HEK293T (cell line): Measurements from ENCODE around the gene LRP8.
"Not testable (repeated sequence)": the region's sequence is repeated elsewhere in the genome, so short reads cannot be mapped to it uniquely, and the experiment has no call there.

Experiments used
- CTCF ChIA-PET: fragments of 350-600 bp; formaldehyde crosslinking; extraction: SDS; loops from one replicate; lab custom pipeline; 2021; ENCODE audit warnings: antibody characterized with exemption, inconsistent platforms; lab: Yijun Ruan, JAX
- POLR2A ChIA-PET: fragments of 350-600 bp; formaldehyde crosslinking; extraction: SDS; loops from one replicate; lab custom pipeline; 2020; ENCODE audit warnings: antibody characterized with exemption, inconsistent platforms; lab: Yijun Ruan, JAX
- DNase-seq: peaks from one replicate; pipeline ENCODE4 v3.0.0; 2012; ENCODE audit warnings: mixed read lengths; ENCODE audit errors: extremely low spot score
- ARNT ChIP-seq: fragments of 450-650 bp; IDR thresholded peaks from 2 replicates; pipeline ENCODE4 v1.6.1; 2017; ENCODE audit warnings: mild to moderate bottlenecking
- BHLHE40 ChIP-seq: fragments of 450-650 bp; IDR thresholded peaks from 2 replicates; pipeline ENCODE4 v1.6.1; 2016; ENCODE audit warnings: mild to moderate bottlenecking, moderate library complexity, borderline replicate concordance
- CTBP1 ChIP-seq: fragments of 450-650 bp; IDR thresholded peaks from 2 replicates; pipeline ENCODE4 v1.6.1; 2016; ENCODE audit warnings: borderline replicate concordance
- ELF4 ChIP-seq: fragments of 450-650 bp; IDR thresholded peaks from 2 replicates; pipeline ENCODE4 v1.6.1; 2017; ENCODE audit warnings: antibody characterized with exemption
- FOXA1 ChIP-seq: fragments of 450-650 bp; IDR thresholded peaks from 2 replicates; pipeline ENCODE4 v1.6.1; 2016; ENCODE audit warnings: mild to moderate bottlenecking
- FOXK2 ChIP-seq: fragments of 450-650 bp; IDR thresholded peaks from 2 replicates; pipeline ENCODE4 v1.6.1; 2016; ENCODE audit warnings: mild to moderate bottlenecking
- FOXM1 ChIP-seq: fragments of 450-650 bp; IDR thresholded peaks from 2 replicates; pipeline ENCODE4 v1.6.1; 2017; ENCODE audit warnings: mild to moderate bottlenecking, borderline replicate concordance
- HDGF ChIP-seq: fragments of 450-650 bp; IDR thresholded peaks from 2 replicates; pipeline ENCODE4 v1.6.1; 2017; ENCODE audit warnings: antibody characterized with exemption, borderline replicate concordance
- L3MBTL2 ChIP-seq: fragments of 450-650 bp; conservative IDR thresholded peaks from 2 replicates; pipeline ENCODE4 v1.6.1; 2016; ENCODE audit warnings: mild to moderate bottlenecking
- LEF1 ChIP-seq: fragments of 450-650 bp; IDR thresholded peaks from 2 replicates; pipeline ENCODE4 v1.6.1; 2017; ENCODE audit warnings: mild to moderate bottlenecking, borderline replicate concordance
- NFRKB ChIP-seq: fragments of 450-650 bp; IDR thresholded peaks from 2 replicates; pipeline ENCODE4 v1.6.1; 2016; ENCODE audit warnings: mild to moderate bottlenecking, moderate library complexity
- SP1 ChIP-seq: fragments of 450-650 bp; IDR thresholded peaks from 2 replicates; pipeline ENCODE4 v1.6.1; 2017
- SUZ12 ChIP-seq: fragments of 450-650 bp; IDR thresholded peaks from 2 replicates; pipeline ENCODE4 v1.6.1; 2016; ENCODE audit warnings: mild to moderate bottlenecking
- TARDBP ChIP-seq: fragments of 450-650 bp; IDR thresholded peaks from 2 replicates; pipeline ENCODE4 v1.6.1; 2016
- ZNF384 ChIP-seq: fragments of 450-650 bp; IDR thresholded peaks from 2 replicates; pipeline ENCODE4 v1.6.1; 2016
- TF ChIP-seq, protein P1 (sequence below): fragments of 450-650 bp; IDR thresholded peaks from 2 replicates; pipeline ENCODE4 v1.6.1; 2016

LRP8 gene

DNA sequence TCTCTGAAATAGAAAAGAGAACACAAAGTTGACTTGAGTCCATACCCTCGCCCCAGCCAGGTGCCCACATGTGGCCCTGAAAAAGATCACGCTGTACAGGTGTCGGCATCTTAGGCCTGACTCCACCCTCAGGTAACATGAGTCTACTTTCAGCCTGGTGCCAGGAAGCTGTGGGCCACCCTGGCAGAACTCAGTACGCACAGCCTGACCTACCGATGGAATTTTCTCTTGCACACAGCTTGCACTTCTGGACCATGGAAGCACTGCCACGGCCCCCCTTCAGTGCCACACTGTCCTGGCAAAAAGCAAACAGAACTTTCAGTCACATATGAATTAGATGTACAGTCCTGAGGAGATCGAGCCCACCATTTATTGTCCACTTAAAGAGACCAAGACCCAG lies 109.7 kb downstream of the LRP8 start:
- DNase-seq, result no peak
- ChIA-PET CTCF (no interaction called here), POLR2A (interaction anchor here (1.5 kb wide), 1 partner anchor 16 kb away, joined by 4 read pairs; no protein-coding TSS in a partner anchor)
- TF ChIP-seq L3MBTL2, result no peak
- no peak for TF ChIP-seq SUZ12
- no peak for TF ChIP-seq HDGF
- no peak for TF ChIP-seq NFRKB

DNA sequence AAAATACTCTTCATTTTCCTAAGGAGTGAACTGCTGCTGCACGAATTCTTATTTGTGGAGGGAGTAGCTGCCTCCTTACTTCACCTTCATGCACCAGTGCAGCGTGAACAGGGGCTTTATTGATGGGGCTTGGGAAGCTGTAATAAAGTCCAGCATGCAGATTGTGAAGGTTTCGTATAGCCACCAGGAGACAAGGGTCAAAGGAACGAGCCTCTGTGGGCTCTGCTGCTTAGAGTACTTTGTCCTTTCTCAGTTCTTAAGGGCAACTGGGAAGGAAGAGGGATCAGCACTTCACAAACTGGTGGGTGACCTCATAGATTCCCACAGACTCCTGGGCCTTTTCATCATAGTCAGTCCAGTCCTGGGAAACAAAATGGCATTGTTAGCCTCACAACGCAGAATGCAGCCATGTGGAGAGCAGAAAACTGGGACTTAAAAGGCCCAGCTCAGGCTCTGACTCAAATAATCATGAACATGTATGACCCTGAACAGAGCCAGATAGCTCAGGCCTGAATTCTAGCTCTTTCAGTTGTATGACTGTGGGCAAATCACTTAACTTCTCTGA lies 113.4 kb downstream of the LRP8 start:
- DNase-seq, result no peak
- ChIA-PET CTCF (interaction anchor here (0.6 kb wide), 1 partner anchor 11 kb away, joined by 4 read pairs; no protein-coding TSS in a partner anchor), POLR2A (interaction anchor here (1.0 to 1.8 kb wide), 2 partner anchors 11 to 13 kb away, joined by 3 to 5 read pairs; no protein-coding TSS in a partner anchor)
- TF ChIP-seq SUZ12 (no peak), ZNF384 (no peak), L3MBTL2 (no peak), FOXM1 (no peak), TARDBP (no peak), NFRKB (no peak), LEF1 (no peak)
- TF ChIP-seq, protein P1, sequence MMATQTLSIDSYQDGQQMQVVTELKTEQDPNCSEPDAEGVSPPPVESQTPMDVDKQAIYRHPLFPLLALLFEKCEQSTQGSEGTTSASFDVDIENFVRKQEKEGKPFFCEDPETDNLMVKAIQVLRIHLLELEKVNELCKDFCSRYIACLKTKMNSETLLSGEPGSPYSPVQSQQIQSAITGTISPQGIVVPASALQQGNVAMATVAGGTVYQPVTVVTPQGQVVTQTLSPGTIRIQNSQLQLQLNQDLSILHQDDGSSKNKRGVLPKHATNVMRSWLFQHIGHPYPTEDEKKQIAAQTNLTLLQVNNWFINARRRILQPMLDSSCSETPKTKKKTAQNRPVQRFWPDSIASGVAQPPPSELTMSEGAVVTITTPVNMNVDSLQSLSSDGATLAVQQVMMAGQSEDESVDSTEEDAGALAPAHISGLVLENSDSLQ, result no peak

DNA sequence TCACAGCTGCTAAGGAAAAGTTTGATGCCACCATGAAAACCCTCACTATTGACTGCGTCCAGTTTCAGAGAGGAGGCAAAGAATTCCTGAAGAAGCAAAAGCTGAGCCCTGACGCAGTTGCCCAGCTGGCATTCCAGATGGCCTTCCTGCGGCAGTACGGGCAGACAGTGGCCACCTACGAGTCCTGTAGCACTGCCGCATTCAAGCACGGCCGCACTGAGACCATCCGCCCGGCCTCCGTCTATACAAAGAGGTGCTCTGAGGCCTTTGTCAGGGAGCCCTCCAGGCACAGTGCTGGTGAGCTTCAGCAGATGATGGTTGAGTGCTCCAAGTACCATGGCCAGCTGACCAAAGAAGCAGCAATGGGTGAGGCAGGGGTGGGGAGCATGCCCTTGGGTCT lies 116.9 kb downstream of the LRP8 start:
- TF ChIP-seq LEF1 (no peak), FOXM1 (no peak), ZNF384 (no peak), ARNT (no peak), FOXA1 (no peak), NFRKB (no peak), BHLHE40 (no peak), L3MBTL2 (no peak), FOXK2 (no peak), ELF4 (no peak), TARDBP (no peak), CTBP1 (no peak), HDGF (no peak)
- TF ChIP-seq, protein P1, result no peak
- ChIA-PET CTCF (no interaction called here), POLR2A (no interaction called here)
- DNase-seq, result no peak

DNA sequence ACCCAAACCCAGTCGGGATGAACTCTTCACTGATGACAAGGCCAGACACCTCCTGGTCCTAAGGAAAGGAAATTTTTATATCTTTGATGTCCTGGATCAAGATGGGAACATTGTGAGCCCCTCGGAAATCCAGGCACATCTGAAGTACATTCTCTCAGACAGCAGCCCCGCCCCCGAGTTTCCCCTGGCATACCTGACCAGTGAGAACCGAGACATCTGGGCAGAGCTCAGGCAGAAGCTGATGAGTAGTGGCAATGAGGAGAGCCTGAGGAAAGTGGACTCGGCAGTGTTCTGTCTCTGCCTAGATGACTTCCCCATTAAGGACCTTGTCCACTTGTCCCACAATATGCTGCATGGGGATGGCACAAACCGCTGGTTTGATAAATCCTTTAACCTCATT lies 117.5 kb downstream of the LRP8 start:
- POLR2A ChIA-PET, result no interaction called here
- CTCF ChIA-PET, result no interaction called here
- no peak for TF ChIP-seq ZNF384
- TF ChIP-seq, protein P1, result no peak
- DNase-seq, result no peak

DNA sequence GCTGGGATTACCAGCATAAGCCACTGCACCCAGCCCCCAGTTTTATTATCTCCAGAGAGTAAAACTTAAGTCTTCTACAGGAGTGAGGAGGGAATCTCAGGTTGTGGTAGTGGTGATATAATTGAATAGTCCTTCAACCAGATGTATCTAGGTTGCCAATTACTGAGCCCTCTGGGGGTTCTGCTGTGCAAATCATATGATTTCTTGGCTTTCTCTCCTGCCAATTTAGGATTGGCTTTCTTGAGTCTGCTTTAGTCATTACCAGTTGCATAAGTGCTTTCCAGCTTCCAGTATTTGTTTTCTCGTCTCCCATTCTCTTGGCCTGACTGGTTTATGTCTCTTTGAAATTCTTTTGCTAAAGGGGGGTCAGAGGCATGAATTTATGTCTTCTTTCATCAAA lies 120.1 kb downstream of the LRP8 start:
- DNase-seq, result no peak
- ChIA-PET CTCF (no interaction called here), POLR2A (no interaction called here)
- no peak for TF ChIP-seq SP1
- TF ChIP-seq L3MBTL2, result no peak
- TF ChIP-seq CTBP1, result no peak
- TF ChIP-seq SUZ12, result no peak
- no peak for TF ChIP-seq ZNF384
- no peak for TF ChIP-seq TARDBP
- TF ChIP-seq, protein P1, result no peak
- no peak for TF ChIP-seq LEF1
- TF ChIP-seq ELF4, result no peak
- TF ChIP-seq FOXM1, result no peak

DNA sequence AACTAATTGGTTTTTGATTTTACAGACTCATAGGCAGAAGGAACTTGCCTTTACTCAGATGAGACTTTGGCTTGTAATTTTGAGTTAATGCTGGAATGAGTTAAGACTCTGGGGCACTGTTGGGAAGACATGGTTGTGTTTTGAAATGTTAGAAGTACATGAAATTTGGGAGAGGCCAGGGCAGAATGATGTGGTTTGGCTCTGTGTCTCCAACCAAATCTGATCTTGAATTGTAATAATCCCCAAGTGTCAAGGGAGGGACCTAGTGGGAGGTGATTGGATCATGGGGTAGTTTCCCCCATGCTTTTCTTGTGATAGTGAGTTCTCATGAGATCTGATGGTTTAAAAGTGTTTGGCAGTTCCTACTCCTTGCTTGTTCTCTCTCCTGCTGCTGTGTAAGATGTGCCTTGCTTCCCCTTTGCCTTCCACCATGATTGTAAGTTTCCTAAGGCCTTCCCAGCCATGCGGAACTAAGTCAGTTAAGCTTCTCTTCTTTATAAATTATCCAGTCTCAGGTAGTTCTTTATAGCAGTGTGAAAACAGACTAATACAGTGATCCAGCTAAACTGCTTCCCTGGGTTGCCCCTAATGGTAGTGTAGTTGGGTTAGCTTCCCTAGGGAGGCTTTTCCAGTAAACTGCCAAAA lies 121.0 kb downstream of the LRP8 start:
- TF ChIP-seq SP1 (no peak), CTBP1 (no peak), HDGF (no peak), SUZ12 (no peak), BHLHE40 (no peak), LEF1 (no peak), ELF4 (no peak), TARDBP (no peak), ZNF384 (no peak), FOXA1 (no peak)
- ChIA-PET POLR2A (no interaction called here), CTCF (no interaction called here)
- DNase-seq, result no peak

DNA sequence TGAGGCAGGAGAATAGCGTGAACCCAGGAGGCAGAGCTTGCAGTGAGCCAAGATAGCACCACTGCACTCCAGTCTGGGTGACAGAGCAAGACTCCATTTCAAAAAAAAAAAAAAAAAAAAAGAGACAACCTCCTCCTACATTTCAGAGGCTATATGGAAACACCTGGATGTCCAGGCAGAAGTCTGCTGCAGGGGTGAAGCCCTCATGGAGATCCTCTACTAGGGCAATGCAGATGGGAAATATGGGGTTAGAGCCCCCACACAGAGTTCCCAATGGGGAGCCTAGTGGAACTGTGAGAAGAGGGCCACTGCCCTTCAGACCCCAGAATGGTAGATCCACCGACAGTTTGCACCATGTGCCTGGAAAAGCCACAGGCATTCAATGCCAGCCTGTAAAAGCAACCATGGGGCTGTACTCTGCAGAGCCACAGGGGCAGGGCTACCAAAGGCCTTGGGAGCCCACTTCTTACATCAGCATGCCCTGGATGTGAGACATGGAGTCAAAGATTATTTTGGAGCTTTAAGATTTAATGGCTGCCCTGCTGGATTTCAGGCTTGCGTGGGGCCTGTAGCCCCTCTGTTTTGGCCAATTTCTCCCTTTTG lies 121.7 kb downstream of the LRP8 start:
- DNase-seq, CTCF ChIA-PET, POLR2A ChIA-PET: not testable (repeated sequence)

DNA sequence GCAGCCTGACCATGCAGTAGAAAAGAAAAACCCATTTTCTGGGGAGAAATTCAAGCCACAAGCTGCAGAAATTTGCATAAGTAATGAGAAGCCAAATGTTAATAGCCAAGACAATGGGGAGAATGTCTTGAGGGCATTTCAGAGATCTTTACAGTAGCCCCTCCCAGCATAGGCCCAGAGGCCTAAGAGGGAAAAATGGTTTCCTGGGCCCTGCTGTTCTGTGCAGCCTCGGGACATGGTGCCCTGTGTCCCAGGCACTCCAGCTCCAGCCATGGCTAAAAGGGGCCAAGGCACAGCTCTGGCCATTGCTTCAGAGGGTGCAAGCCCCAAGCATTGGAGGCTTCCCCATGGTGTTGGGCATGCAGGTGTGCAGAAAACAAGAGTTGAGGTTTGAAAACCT lies 122.4 kb downstream of the LRP8 start:
- CTCF ChIA-PET, DNase-seq, POLR2A ChIA-PET: not testable (repeated sequence)
